Measurements from ENCODE around the gene TM4SF1.
"Not testable (repeated sequence)": the region's sequence is repeated elsewhere in the genome, so short reads cannot be mapped to it uniquely, and the experiment has no call there.

Gene TM4SF1

GRCh38 chr3:149393345-149394160 is 16.1 kb upstream of the TM4SF1 start:
- FAIRE-seq = no peak

- no peak for FAIRE-seq
Observed at GRCh38 chr3:149391960-149392359, 14.5 kb upstream of the TM4SF1 start.

DNA sequence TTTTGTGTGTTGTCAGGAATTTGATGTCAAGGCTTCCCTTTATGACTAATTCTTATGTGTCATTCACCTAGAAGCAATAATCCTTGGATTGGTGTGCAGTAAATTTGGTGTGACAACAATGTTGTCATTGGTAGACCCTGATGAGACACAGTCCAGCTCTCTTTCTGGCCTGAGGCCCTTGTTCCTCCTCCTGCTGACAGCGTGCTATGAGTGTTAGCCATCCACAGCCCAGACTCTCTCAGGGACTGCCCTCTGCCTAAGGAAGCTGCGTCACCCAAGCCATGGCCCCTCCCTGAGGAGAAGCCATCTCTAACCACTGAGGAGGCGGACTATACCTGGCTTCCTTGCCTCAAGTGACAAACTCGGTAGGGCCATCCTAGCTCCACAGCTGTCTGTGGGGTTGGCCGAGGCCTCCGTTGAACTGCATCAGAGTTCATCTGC is 13.3 kb upstream of the TM4SF1 start:
- FAIRE-seq = no peak

GRCh38 chr3:149390294-149390693 is 12.8 kb upstream of the TM4SF1 start:
- FAIRE-seq = no peak

DNA sequence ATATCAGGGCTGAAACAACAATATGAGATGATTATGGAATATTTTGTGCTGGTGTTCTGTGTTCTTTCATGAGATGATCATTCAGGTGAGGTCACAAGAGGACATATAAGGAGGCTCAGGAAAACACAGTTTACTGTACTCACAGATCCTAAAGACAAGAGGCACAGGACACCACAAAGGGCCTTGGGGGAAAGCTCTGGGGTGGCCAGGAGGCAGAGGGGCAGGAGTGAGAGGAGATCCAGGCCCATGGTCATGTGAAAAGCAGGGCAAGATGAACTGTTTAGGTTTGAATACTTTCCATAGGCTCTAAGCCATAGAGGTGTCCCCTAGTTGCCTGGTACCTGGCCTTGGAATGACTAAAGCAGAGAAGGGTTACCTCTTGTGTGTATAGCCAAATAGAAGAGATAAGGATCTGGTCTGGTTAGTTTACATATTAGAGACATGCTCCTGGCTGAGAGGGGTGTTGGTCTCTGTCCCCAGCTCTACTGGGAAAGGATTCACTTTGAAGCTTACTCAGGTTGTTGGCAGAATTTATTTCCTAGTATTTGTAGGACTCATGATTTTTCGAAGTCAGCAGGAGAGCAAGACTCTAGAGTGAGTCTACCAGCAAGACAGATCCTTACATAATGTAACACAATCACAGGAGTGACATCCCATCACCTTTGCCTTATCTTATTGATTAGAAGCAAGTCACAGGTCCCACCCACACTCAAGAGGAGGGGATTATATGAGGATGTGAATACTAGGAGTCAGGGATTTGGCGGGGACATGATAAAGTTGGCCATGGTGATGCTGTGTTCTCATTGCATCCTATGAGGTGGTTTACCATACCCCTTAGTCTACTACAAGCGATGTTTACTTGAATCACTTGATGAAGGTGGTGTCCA is 11.3 kb upstream of the TM4SF1 start:
- FAIRE-seq = no peak

- FAIRE-seq = no peak
Observed at GRCh38 chr3:149388001-149388440, 10.6 kb upstream of the TM4SF1 start.

GRCh38 chr3:149386299-149386606 is 8.8 kb upstream of the TM4SF1 start:
- FAIRE-seq = no peak

DNA sequence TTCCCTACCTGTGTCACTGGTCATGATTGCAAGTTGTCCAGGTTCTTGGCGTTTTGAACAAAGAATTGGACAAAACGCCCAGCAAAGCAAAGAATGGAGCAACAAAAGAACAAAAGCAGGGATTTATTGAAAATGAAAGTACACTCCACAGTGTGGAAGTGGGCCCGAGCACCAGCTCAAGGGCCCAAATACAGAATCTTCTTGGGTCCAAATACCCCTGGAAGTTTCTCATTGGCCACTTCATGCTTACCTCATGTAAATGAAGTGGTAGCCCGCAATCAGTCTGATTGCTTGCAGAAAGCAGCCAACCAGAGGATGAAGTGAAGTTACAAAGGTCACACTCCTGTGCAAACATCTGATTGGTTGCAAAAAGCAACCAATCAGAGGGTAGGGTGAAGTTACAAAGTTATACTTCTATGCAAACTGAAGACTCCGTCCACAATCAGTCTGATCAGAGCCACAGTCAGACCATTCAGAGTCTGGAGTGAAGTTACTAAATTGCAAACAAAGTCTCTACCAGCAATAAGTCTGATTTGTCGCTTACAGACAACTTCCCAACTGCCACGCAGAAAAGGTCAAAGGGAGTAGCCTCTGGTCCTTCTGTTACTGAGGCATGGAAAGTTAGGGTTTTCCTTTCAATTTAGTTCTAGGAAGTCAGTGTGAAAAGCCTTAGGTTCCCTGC is 8.3 kb upstream of the TM4SF1 start:
- FAIRE-seq = no peak

DNA sequence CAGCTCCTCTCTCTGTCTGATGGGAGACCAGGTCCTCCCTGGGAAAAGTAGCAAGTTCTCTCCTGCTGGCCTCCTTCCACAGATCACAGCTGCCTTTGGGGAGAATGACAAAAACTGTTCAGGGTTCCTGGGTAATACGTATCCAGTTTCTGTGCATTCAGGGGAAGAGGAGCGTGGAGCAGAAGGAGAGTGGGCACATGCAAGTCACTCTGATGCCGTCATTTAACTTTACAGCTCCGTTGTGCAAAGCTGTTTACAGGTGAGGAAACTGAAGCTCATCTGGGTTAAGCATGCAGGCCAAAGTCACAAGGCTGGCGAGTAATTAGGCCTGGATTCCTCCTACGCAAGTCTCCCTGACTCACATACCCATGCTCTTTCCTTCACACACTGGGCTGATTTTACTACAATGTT is 7.5 kb upstream of the TM4SF1 start:
- no peak for FAIRE-seq

DNA sequence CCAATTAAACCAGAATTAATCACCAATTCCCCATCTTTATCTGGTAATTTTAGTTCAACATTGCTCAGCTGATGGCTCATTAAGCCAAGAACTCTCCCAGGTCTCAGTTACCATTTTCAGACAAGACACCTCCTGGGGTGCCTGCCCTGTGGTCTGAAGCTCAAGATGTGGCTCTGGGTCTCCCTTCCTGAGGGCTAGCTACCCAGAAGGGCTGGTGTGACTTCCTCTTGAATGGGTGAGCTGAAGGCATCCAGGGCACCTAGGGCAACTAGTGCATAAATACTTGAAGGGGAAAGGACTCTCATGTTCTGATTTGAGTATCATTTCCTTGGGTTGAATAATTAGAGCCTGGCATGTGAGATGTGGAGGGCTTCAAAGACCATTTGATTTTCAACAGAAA is 6.7 kb upstream of the TM4SF1 start:
- FAIRE-seq = no peak

DNA sequence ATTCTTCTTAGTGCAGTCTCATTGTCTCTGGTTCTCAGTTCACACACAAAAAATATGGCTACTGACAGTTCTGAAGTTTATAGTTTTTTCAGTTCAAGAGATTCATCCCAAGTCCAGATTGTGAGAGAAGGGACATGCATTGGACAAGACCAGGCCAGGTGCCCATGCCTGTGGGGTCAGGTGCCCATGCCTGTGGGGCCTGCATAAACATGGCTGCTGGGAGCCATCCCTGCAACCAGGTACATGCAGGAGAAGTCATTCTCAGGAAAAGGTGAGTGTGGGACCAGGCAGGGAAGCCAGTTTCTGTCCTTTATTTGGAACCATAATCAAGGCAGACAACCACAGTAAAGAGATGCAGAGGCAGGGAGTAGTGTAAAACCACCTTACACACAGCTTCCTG is 6.3 kb upstream of the TM4SF1 start:
- FAIRE-seq = no peak

DNA sequence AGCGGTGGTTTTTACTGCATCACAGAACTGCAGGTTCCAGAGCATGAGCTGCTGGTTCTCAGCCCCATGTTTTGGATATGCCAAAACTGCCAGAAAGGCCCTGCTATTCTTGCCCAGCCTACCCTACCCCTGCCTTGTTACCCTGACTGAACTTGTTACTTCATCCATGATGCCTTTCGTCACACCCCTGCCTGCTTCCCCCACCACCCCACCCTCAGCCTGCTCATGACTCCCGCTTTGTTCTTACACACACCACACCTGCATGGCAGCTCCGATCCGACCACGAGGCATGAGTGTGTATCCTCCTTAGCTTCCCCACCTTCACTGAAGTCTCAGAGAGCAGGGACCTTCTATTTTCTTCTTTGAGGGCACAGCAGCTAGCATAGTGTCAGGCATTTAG is 5.1 kb upstream of the TM4SF1 start:
- FAIRE-seq = no peak

DNA sequence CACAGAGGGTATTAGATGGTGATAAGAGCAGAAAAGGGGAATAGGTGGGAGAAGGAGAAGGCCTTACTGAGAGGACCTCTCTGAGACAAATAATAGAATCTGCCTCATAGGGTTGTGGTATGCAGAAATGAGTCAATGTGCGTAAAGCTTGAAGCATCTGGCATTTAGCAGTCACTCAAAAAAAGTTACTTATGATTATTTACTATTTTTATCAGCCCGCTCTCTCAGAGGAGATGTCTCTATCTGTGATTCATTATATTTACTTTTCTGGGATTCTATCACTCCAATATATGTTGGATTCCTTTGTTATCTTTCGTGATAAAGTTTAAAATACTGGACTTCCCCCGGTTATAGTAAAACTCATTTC is 4.6 kb upstream of the TM4SF1 start:
- no peak for FAIRE-seq

GRCh38 chr3:149381173-149382100 is 4.0 kb upstream of the TM4SF1 start:
- no peak for FAIRE-seq

DNA sequence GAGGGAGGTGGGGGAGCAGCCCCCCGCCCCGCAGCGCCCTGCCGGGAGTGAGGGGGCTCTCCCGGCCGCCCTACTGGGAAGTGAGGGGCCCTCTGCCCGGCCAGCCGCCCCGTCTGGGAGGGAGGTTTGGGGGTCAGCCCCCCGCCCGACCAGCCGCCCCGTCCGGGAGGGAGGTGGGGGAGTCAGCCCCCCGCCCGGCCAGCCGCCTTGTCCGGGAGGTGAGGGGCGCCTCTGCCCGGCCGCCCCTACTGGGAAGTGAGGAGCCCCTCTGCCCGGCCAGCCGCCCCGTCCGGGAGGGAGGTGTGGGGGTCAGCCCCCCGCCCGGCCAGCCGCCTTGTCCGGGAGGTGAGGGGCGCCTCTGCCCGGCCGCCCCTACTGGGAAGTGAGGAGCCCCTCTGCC is 2.8 kb upstream of the TM4SF1 start:
- not testable (repeated sequence) for FAIRE-seq

DNA sequence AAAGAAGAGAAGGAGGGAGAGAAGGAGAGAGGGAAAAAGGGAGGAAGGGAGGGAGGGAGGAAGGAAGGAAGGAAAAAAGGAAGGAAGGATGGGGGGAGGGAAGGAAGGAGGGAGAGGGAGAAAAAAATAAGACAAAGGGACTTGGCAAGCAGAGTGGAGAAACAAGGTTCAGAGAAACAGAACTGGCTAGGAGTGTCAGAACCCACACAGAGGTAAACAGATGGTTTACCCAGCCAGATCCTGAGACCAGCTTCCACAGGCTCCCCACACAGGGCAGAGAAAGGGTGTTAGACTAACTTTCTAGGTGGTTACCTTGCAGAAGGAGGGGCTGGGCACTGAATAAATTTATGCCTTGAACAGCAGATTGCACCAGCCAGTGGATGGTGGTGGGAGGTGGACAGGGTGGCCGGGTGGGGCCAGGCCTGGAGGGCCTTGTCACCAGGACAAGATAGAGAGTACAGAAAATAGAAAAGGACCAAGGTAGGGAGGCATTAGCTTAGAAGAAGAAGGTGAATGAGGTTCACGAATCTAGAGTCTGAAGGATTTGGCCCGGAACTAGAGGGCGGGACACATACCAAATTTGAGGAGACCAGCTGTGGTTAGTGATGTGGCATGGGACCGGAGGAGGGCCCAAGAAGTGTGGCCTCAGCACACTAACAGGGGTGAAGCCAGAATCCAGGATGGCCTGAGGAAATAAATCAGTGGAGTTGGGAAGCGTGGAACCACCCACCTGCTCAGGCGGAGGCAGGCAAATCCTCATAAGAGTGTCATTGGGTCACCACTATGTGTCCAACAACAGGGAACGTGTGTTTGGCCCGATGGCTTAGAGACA is 1.2 kb upstream of the TM4SF1 start:
- no peak for FAIRE-seq

DNA sequence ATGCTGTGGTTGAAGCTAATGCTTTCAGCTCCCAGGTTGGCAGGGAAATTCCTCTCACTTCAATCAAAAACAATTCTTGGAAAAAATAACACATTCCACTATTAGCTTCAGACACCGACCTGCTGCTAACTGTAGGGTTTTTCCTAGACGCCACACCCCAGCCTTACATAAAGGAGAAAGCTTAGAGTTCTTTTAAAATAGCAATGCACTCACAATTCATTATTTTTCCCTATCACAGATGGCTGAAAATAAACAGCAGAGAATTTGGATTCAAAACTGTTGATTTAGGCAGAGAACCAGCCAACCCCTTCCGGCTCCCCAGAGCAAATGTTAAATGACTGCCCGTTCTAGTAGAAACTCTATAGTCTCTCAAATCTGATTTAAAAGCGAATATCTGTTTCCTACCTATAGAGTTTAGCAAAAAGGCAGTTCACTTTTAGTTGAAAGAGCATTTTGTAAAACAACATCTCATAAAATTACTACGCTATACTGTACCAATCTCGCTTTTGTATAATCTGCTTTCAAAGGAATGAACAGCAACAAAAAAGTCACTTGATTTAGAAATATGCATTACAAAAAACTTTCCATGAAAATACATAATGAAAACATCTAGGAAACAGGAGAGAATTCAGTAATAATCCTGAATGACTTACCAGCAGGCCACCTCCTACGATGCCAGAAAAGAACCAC is 586 bp downstream of the TM4SF1 start:
- FAIRE-seq = no peak

GRCh38 chr3:149375501-149376196 is 1.8 kb downstream of the TM4SF1 start:
- no peak for FAIRE-seq

DNA sequence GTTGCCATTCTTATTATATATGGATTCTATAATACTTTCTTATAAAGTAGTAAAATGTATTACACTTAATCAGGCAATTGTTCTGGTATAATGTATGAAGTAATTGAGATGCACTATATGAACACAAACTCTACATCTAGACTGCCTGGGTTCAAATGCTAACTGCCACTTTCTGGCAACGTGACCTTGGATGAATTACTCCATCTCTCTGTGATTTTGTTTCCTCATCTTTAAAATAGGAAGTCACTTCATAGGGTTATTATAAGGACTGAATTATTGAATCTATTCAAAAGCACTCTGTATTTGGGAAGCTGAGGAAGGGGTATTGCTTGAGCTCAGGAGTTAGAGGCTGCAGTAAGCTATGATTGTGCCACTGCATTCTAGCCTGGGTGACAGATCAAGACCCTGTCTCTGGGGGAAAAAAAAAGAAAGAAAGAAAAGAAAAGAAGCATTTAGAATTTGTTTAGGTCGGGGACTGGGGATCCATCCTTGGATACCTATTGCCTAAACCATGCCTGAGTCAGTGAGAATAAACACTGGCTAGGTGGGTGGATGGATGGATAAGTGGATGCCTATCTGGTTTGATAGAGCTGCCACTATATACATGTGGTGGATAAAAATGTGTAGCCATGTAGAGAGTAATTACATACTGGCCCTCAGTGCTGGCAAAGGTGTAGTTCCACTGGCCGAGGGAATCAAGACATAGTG is 2.5 kb downstream of the TM4SF1 start:
- no peak for FAIRE-seq

Measured in colon (tissue), 2 donors.